ENCODE results near the gene CLCA1.

CLCA1 gene

GRCh38 chr1:86503406-86504136 lies 34.8 kb downstream of the CLCA1 start:
- DNase-seq, result peak; percentile 30

GRCh38 chr1:86504137-86504479 lies 35.4 kb downstream of the CLCA1 start:
- no peak for DNase-seq

GRCh38 chr1:86504895-86505563 lies 36.3 kb downstream of the CLCA1 start:
- DNase-seq, result no peak

- DNase-seq, result no peak
Observed at GRCh38 chr1:86505564-86505902, 36.8 kb downstream of the CLCA1 start.

GRCh38 chr1:86507935-86508582 lies 39.3 kb downstream of the CLCA1 start:
- no peak for DNase-seq

GRCh38 chr1:86508583-86508969 lies 39.8 kb downstream of the CLCA1 start:
- DNase-seq, result no peak

- DNase-seq, result no peak
Observed at GRCh38 chr1:86515597-86515996, 46.9 kb downstream of the CLCA1 start.

- DNase-seq, result no peak
Observed at GRCh38 chr1:86516335-86516734, 47.6 kb downstream of the CLCA1 start.

- DNase-seq, result no peak
Observed at GRCh38 chr1:86517336-86517735, 48.6 kb downstream of the CLCA1 start.

- no peak for DNase-seq
Observed at GRCh38 chr1:86520789-86521521, 52.2 kb downstream of the CLCA1 start.

- no peak for DNase-seq
Observed at GRCh38 chr1:86521522-86521891, 52.8 kb downstream of the CLCA1 start.

GRCh38 chr1:86522240-86522639 lies 53.5 kb downstream of the CLCA1 start:
- DNase-seq, result no peak

- DNase-seq, result no peak
Observed at GRCh38 chr1:86523670-86524354, 55.1 kb downstream of the CLCA1 start.

GRCh38 chr1:86527306-86527705 lies 58.6 kb downstream of the CLCA1 start:
- DNase-seq, result no peak

- DNase-seq, result no peak
Observed at GRCh38 chr1:86530211-86530845, 61.6 kb downstream of the CLCA1 start.

GRCh38 chr1:86537928-86538695 lies 69.4 kb downstream of the CLCA1 start:
- DNase-seq, result no peak

- DNase-seq, result no peak
Observed at GRCh38 chr1:86538775-86539174, 70.0 kb downstream of the CLCA1 start.

- no peak for DNase-seq
Observed at GRCh38 chr1:86541859-86542258, 73.1 kb downstream of the CLCA1 start.

- DNase-seq, result no peak
Observed at GRCh38 chr1:86542631-86543030, 73.9 kb downstream of the CLCA1 start.

GRCh38 chr1:86546787-86547221 lies 78.1 kb downstream of the CLCA1 start, which contains the start of gene CLCA4:
Gene CLCA4 (plus strand): TSS chr1:86547078. CDS start chr1:86547120, 42 bp downstream.
- DNase-seq, result no peak

GRCh38 chr1:86548839-86549238 lies 80.1 kb downstream of the CLCA1 start:
- DNase-seq, result no peak
